HG03045 (cell line): ENCODE results near the gene DLX3.

ENCODE experiments used
- ATAC-seq: cut with Tn5 transposase; IDR thresholded peaks from one replicate; pipeline ENCODE4 v1.9.1; 2021; ENCODE audit warnings: mild to moderate bottlenecking, moderate library complexity; ENCODE audit not compliant: unreplicated experiment

The DLX3 gene

GRCh38 chr17:49992933-49993422, 2.0 kb downstream of the DLX3 start:
- ATAC-seq: no peak

- no peak for ATAC-seq
Observed at GRCh38 chr17:49992191-49992932, 2.7 kb downstream of the DLX3 start.

- no peak for ATAC-seq
Observed at GRCh38 chr17:49991409-49991808, 3.6 kb downstream of the DLX3 start.

GRCh38 chr17:49990921-49991320, 4.1 kb downstream of the DLX3 start:
- no peak for ATAC-seq

- ATAC-seq: no peak
Observed at GRCh38 chr17:49990331-49990730, 4.7 kb downstream of the DLX3 start.

GRCh38 chr17:49989518-49989880, 5.5 kb downstream of the DLX3 start:
- no peak for ATAC-seq

GRCh38 chr17:49987681-49988441, 7.2 kb downstream of the DLX3 start:
- no peak for ATAC-seq

- no peak for ATAC-seq
Observed at GRCh38 chr17:49987290-49987585, 7.8 kb downstream of the DLX3 start.

GRCh38 chr17:49986396-49987289, 8.4 kb downstream of the DLX3 start:
- no peak for ATAC-seq

GRCh38 chr17:49985310-49985990, 9.6 kb downstream of the DLX3 start:
- no peak for ATAC-seq

- no peak for ATAC-seq
Observed at GRCh38 chr17:49984776-49985175, 10.2 kb downstream of the DLX3 start.

- ATAC-seq: no peak
Observed at GRCh38 chr17:49984283-49984682, 10.7 kb downstream of the DLX3 start.

- no peak for ATAC-seq
Observed at GRCh38 chr17:49980703-49981197, 14.3 kb downstream of the DLX3 start.

- no peak for ATAC-seq
Observed at GRCh38 chr17:49979748-49980479, 15.1 kb downstream of the DLX3 start.

- no peak for ATAC-seq
Observed at GRCh38 chr17:49978501-49978900, 16.5 kb downstream of the DLX3 start.

- no peak for ATAC-seq
Observed at GRCh38 chr17:49977463-49978389, 17.3 kb downstream of the DLX3 start.

GRCh38 chr17:49976828-49977202, 18.2 kb downstream of the DLX3 start:
- ATAC-seq: no peak

GRCh38 chr17:49976163-49976827, 18.7 kb downstream of the DLX3 start:
- ATAC-seq: no peak
